Mammary epithelial cell (primary cell): ENCODE measurements around the gene C6orf89.

Source experiments
- EZH2 ChIP-seq: IDR thresholded peaks from 2 replicates; pipeline ENCODE4 v1.6.1; 2012; ENCODE audit warnings: low read length, inconsistent platforms, borderline replicate concordance
- TF ChIP-seq, protein P1 (sequence below), 2 donors: IDR thresholded peaks in 1 of 2; conservative IDR thresholded peaks in 1 of 2; 2 replicates each; pipeline ENCODE4 v1.5.1; 2011 to 2012; ENCODE audit warnings: inconsistent platforms in 2 of 2, low read length in 2 of 2, mild to moderate bottlenecking in 2 of 2, control low read depth in 1 of 2, low read depth in 1 of 2; ENCODE audit not compliant: insufficient read depth in 1 of 2; ENCODE audit errors: extremely low read depth in 1 of 2

DNA sequence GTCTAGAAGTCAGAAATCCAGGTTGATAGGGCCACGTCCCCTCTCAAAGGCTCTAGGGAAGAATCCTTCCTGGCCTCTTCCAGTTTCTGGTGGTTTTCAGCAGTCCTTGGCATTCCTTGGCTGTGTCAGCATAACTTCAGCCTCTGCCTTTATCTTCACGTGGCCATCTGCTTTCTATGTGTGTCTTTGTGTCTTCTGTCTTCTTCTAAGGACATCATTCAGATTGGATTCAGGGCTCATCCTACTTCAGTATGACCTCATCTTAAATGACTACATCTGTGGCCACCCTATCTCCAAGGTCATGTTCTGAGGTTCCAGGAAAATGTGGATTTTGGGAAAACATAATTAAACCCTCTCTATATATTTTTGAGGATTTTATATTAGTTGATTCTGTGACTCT is 23.0 kb downstream of the C6orf89 start:
- TF ChIP-seq, protein P1, sequence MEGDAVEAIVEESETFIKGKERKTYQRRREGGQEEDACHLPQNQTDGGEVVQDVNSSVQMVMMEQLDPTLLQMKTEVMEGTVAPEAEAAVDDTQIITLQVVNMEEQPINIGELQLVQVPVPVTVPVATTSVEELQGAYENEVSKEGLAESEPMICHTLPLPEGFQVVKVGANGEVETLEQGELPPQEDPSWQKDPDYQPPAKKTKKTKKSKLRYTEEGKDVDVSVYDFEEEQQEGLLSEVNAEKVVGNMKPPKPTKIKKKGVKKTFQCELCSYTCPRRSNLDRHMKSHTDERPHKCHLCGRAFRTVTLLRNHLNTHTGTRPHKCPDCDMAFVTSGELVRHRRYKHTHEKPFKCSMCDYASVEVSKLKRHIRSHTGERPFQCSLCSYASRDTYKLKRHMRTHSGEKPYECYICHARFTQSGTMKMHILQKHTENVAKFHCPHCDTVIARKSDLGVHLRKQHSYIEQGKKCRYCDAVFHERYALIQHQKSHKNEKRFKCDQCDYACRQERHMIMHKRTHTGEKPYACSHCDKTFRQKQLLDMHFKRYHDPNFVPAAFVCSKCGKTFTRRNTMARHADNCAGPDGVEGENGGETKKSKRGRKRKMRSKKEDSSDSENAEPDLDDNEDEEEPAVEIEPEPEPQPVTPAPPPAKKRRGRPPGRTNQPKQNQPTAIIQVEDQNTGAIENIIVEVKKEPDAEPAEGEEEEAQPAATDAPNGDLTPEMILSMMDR (conservative IDR thresholded peaks at IDR 0.05 in 1 of 2, IDR thresholded peaks at IDR 0.05 in 1 of 2; ENCODE audit: extremely low read depth in 1 of 2, insufficient read depth in 1 of 2, low read depth in 1 of 2, low read length in 2 of 2), result no peak
- no peak for TF ChIP-seq EZH2
